HepG2 (cell line): ENCODE results near the gene CCDC57. TPM values are rescaled to one million over a fixed set of nuclear protein-coding genes. Genes with fewer than 3 reads are reported as not detected.

ENCODE experiments used
- AKAP8 ChIP-seq: sonication (generic); formaldehyde crosslinking; IDR thresholded peaks from 2 replicates; pipeline ENCODE4 v1.5.1; 2020; ENCODE audit warnings: mild to moderate bottlenecking, missing genetic modification reagents
- CAMTA2 ChIP-seq: sonication (generic); formaldehyde crosslinking; IDR thresholded peaks from 2 replicates; pipeline ENCODE4 v1.4.0; 2020; ENCODE audit warnings: mild to moderate bottlenecking, missing genetic modification reagents, borderline replicate concordance
- ETV5 ChIP-seq: IDR thresholded peaks from 2 replicates; pipeline ENCODE4 v1.6.1; 2018; ENCODE audit warnings: missing biosample characterization, missing genetic modification reagents, inconsistent platforms, borderline replicate concordance
- HES4 ChIP-seq: sonication (generic); formaldehyde crosslinking; IDR thresholded peaks from 2 replicates; pipeline ENCODE4 v1.9.0; 2021; ENCODE audit warnings: mild to moderate bottlenecking, missing genetic modification reagents, borderline replicate concordance
- MATR3 ChIP-seq: sonication (generic); formaldehyde crosslinking; IDR thresholded peaks from 2 replicates; pipeline ENCODE4 v1.4.0; 2020; ENCODE audit warnings: missing genetic modification reagents
- NR2F2 ChIP-seq: IDR thresholded peaks from 2 replicates; pipeline ENCODE4 v1.6.1; 2012; ENCODE audit warnings: low read depth, inconsistent platforms, borderline replicate concordance
- SNAPC5 ChIP-seq: sonication (generic); formaldehyde crosslinking; IDR thresholded peaks from 2 replicates; pipeline ENCODE4 v1.8.1; 2023; ENCODE audit warnings: mild to moderate bottlenecking, missing genetic modification reagents, borderline replicate concordance
- TARDBP ChIP-seq: sonication (generic); formaldehyde crosslinking; IDR thresholded peaks from 2 replicates; pipeline ENCODE4 v1.8.0; 2022; ENCODE audit warnings: mild to moderate bottlenecking, missing genetic modification reagents
- THYN1 ChIP-seq: sonication (generic); formaldehyde crosslinking; IDR thresholded peaks from 2 replicates; pipeline ENCODE4 v1.8.1; 2023; ENCODE audit warnings: low read depth, mild to moderate bottlenecking, moderate library complexity, missing genetic modification reagents, borderline replicate concordance
- ZBTB38 ChIP-seq: sonication (generic); formaldehyde crosslinking; IDR thresholded peaks from 2 replicates; pipeline ENCODE4 v1.5.1; 2020; ENCODE audit warnings: mild to moderate bottlenecking, missing genetic modification reagents
- ZFY ChIP-seq: sonication (generic); formaldehyde crosslinking; IDR thresholded peaks from 2 replicates; pipeline ENCODE4 v1.4.0; 2020; ENCODE audit warnings: missing genetic modification reagents
- ZHX1 ChIP-seq: sonication (generic); formaldehyde crosslinking; IDR thresholded peaks from 2 replicates; pipeline ENCODE4 v1.8.1; 2022; ENCODE audit warnings: low read depth, mild to moderate bottlenecking, missing genetic modification reagents
- ZNF329 ChIP-seq: sonication (generic); formaldehyde crosslinking; IDR thresholded peaks from 2 replicates; pipeline ENCODE4 v1.9.0; 2021; ENCODE audit warnings: low read depth, mild to moderate bottlenecking, missing genetic modification reagents
- ZNF333 ChIP-seq: sonication (generic); formaldehyde crosslinking; IDR thresholded peaks from 2 replicates; pipeline ENCODE4 v1.4.0; 2020; ENCODE audit warnings: mild to moderate bottlenecking, missing genetic modification reagents, borderline replicate concordance
- ZNF510 ChIP-seq: sonication (generic); formaldehyde crosslinking; IDR thresholded peaks from 2 replicates; pipeline ENCODE4 v1.4.0; 2020; ENCODE audit warnings: low read depth, mild to moderate bottlenecking, missing genetic modification reagents
- ZNF572 ChIP-seq: sonication (generic); formaldehyde crosslinking; IDR thresholded peaks from 2 replicates; pipeline ENCODE4 v1.5.1; 2020; ENCODE audit warnings: mild to moderate bottlenecking, missing genetic modification reagents
- ZNF777 ChIP-seq: sonication (generic); formaldehyde crosslinking; IDR thresholded peaks from 2 replicates; pipeline ENCODE4 v1.4.0; 2020; ENCODE audit warnings: missing genetic modification reagents
- ZNF879 ChIP-seq: sonication (generic); formaldehyde crosslinking; IDR thresholded peaks from 2 replicates; pipeline ENCODE4 v1.8.1; 2023; ENCODE audit warnings: missing genetic modification reagents
- polyA plus RNA-seq, 8 experiments: library from polyadenylated mRNA; depleted of rRNA in 3 of 8; stranded (reverse) in 7 of 8; unstranded in 1 of 8; fragments of >200 nt; fragmentation: Illumina TruSeq in 4 of 8; extraction: Trizol in 4 of 8; gene quantifications; 2 replicates each; pipeline versions ENCODE4 v1.2.1 to v1.2.3, GENCODE V29; 2011 to 2016; ENCODE audit warnings: low read depth in 4 of 8, missing spikeins in 1 of 8, mixed read lengths in 1 of 8; ENCODE audit not compliant: insufficient read depth in 1 of 8
- total RNA-seq, 5 experiments: library from RNA; depleted of rRNA; stranded (reverse); fragments of >200 nt; fragmentation: Illumina TruSeq; extraction: Trizol; gene quantifications; 2 replicates each; pipeline ENCODE4 v1.2.3, GENCODE V29; 2016; ENCODE audit warnings: low read depth in 1 of 5
- TF ChIP-seq, protein P1 (sequence below): sonication (generic); formaldehyde crosslinking; IDR thresholded peaks from 2 replicates; pipeline ENCODE4 v1.4.0; 2020; ENCODE audit warnings: low read depth, missing genetic modification reagents
- TF ChIP-seq, protein P2 (sequence below): sonication (generic); formaldehyde crosslinking; IDR thresholded peaks from 2 replicates; pipeline ENCODE4 v1.4.0; 2020; ENCODE audit warnings: missing genetic modification reagents

The CCDC57 gene
- total and polyA plus RNA-seq, 2 of the 13 experiments (the other 11 are each of a cell fraction or from before 2014, with no cell fraction given), result 59.3 to 59.9 TPM

GRCh38 chr17:82239926-82240505 is 27.4 kb upstream of the CCDC57 start (continued):
- TF ChIP-seq, protein P1, sequence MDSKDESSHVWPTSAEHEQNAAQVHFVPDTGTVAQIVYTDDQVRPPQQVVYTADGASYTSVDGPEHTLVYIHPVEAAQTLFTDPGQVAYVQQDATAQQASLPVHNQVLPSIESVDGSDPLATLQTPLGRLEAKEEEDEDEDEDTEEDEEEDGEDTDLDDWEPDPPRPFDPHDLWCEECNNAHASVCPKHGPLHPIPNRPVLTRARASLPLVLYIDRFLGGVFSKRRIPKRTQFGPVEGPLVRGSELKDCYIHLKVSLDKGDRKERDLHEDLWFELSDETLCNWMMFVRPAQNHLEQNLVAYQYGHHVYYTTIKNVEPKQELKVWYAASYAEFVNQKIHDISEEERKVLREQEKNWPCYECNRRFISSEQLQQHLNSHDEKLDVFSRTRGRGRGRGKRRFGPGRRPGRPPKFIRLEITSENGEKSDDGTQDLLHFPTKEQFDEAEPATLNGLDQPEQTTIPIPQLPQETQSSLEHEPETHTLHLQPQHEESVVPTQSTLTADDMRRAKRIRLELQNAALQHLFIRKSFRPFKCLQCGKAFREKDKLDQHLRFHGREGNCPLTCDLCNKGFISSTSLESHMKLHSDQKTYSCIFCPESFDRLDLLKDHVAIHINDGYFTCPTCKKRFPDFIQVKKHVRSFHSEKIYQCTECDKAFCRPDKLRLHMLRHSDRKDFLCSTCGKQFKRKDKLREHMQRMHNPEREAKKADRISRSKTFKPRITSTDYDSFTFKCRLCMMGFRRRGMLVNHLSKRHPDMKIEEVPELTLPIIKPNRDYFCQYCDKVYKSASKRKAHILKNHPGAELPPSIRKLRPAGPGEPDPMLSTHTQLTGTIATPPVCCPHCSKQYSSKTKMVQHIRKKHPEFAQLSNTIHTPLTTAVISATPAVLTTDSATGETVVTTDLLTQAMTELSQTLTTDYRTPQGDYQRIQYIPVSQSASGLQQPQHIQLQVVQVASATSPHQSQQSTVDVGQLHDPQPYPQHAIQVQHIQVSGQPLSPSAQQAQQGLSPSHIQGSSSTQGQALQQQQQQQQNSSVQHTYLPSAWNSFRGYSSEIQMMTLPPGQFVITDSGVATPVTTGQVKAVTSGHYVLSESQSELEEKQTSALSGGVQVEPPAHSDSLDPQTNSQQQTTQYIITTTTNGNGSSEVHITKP, result no peak
- no peak for TF ChIP-seq SNAPC5
- TF ChIP-seq ZNF510 (CRISPR knock-in tag), result 0 out of 2 replicates have a peak, but pooled peaks have one; percentile 25
- no peak; the same call in 1 of the 2 replicates for TF ChIP-seq ZHX1
- TF ChIP-seq AKAP8, result peak; percentile 99
- no peak for TF ChIP-seq ZNF777 (CRISPR knock-in tag)
- no peak; the same call in 1 of the 2 replicates for TF ChIP-seq ETV5
- peak; percentile 89; the same call in 1 of the 2 replicates for TF ChIP-seq HES4 (CRISPR knock-in tag)
- peak; percentile 98 for TF ChIP-seq ZBTB38 (CRISPR knock-in tag)
- no peak; the same call in 1 of the 2 replicates for TF ChIP-seq ZNF333
- TF ChIP-seq NR2F2, result no peak
- peak; percentile 80 for TF ChIP-seq ZFY (CRISPR knock-in tag)
- TF ChIP-seq TARDBP, result peak; percentile 58; the same call in 1 of the 2 replicates
- TF ChIP-seq, protein P2, sequence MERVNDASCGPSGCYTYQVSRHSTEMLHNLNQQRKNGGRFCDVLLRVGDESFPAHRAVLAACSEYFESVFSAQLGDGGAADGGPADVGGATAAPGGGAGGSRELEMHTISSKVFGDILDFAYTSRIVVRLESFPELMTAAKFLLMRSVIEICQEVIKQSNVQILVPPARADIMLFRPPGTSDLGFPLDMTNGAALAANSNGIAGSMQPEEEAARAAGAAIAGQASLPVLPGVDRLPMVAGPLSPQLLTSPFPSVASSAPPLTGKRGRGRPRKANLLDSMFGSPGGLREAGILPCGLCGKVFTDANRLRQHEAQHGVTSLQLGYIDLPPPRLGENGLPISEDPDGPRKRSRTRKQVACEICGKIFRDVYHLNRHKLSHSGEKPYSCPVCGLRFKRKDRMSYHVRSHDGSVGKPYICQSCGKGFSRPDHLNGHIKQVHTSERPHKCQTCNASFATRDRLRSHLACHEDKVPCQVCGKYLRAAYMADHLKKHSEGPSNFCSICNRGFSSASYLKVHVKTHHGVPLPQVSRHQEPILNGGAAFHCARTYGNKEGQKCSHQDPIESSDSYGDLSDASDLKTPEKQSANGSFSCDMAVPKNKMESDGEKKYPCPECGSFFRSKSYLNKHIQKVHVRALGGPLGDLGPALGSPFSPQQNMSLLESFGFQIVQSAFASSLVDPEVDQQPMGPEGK, result peak; percentile 28; the same call in 1 of the 2 replicates
- peak; percentile 36 for TF ChIP-seq ZNF572
- TF ChIP-seq THYN1, result no peak
- TF ChIP-seq ZNF329, result peak; percentile 78; the same call in 1 of the 2 replicates
- TF ChIP-seq CAMTA2 (CRISPR knock-in tag), result no peak
- 0 out of 2 replicates have a peak, but pooled peaks have one; percentile 91 for TF ChIP-seq ZNF879 (CRISPR knock-in tag)
- TF ChIP-seq MATR3 (CRISPR knock-in tag), result no peak
